K562 (cell line): ENCODE measurements around the gene MOB3B. TPM values are rescaled to one million over a fixed set of nuclear protein-coding genes. Genes with fewer than 3 reads are reported as not detected.
A peak's percentile ranks its signal among the peaks of the same experiment; 100 is the strongest.

ENCODE experiments used
- CC2D1A ChIP-seq: fragments of 450-650 bp; IDR thresholded peaks from 2 replicates; pipeline ENCODE4 v1.6.1; 2017; ENCODE audit warnings: mild to moderate bottlenecking
- DPF2 ChIP-seq: fragments of 450-650 bp; IDR thresholded peaks from 2 replicates; pipeline ENCODE4 v1.6.1; 2016
- NR2C2 ChIP-seq, 2 experiments: fragments of 200-800 bp in 1 of 2; sonication (Bioruptor generic) in 1 of 2; sonication (generic) in 1 of 2; formaldehyde crosslinking in 1 of 2; IDR thresholded peaks; 2 replicates each; pipeline versions ENCODE4 v1.6.1 to v1.8.0; 2016 to 2022; ENCODE audit warnings: mild to moderate bottlenecking in 1 of 2, missing compliant biosample characterization in 1 of 2, missing genetic modification characterization in 1 of 2, missing genetic modification reagents in 1 of 2
- ZBTB5 ChIP-seq: fragments of 450-650 bp; IDR thresholded peaks from 2 replicates; pipeline ENCODE4 v1.6.1; 2017; ENCODE audit warnings: antibody characterized with exemption
- ZNF316 ChIP-seq: fragments of 450-650 bp; IDR thresholded peaks from 2 replicates; pipeline ENCODE4 v1.6.1; 2016
- polyA plus RNA-seq, 8 experiments: library from polyadenylated mRNA; depleted of rRNA in 4 of 8; stranded (reverse) in 5 of 8; unstranded in 3 of 8; fragments of >200 nt; fragmentation: Nextera tagmentation in 2 of 8; fragmentation: Illumina TruSeq in 1 of 8; extraction: Ambion mirVana in 2 of 8; extraction: Trizol in 1 of 8; gene quantifications; 2 replicates each; pipeline versions ENCODE4 v1.2.1 to v1.2.3, GENCODE V29; 2011 to 2014; ENCODE audit warnings: inconsistent platforms in 1 of 8, missing spikeins in 1 of 8
- total RNA-seq, 7 experiments: library from RNA; depleted of rRNA in 6 of 7; stranded (reverse); fragments of >200 nt in 6 of 7; fragmentation: Illumina TruSeq in 2 of 7; extraction: Trizol in 2 of 7; gene quantifications; 2 replicates each; pipeline versions ENCODE4 v1.2.1 to v1.2.3, GENCODE V29; 2011 to 2021; ENCODE audit warnings: low replicate concordance in 1 of 7
- TF ChIP-seq, protein P1 (sequence below), 3 experiments: fragments of 200-800 bp in 1 of 3; sonication (Bioruptor generic) in 1 of 3; sonication (generic) in 1 of 3; formaldehyde crosslinking in 1 of 3; IDR thresholded peaks; 2 replicates each; pipeline versions ENCODE4 v1.6.1 to v1.8.0; 2016 to 2022; ENCODE audit warnings: mild to moderate bottlenecking in 2 of 3, missing compliant biosample characterization in 2 of 3, missing genetic modification characterization in 2 of 3, missing genetic modification reagents in 1 of 3
- TF ChIP-seq, protein P2 (sequence below): fragments of 200-800 bp; sonication (Bioruptor generic); IDR thresholded peaks from 2 replicates; pipeline ENCODE4 v1.6.1; 2017; ENCODE audit warnings: missing genetic modification characterization, missing compliant biosample characterization

Gene MOB3B
- total and polyA plus RNA-seq, 9 of the 15 experiments (the other 6 are each of a cell fraction or from before 2014, with no cell fraction given): 3.6 to 12.8 (median 7.2) TPM

GRCh38 chr9:27303219-27303618, 226.4 kb downstream of the MOB3B start (continued):
- TF ChIP-seq, protein P1, sequence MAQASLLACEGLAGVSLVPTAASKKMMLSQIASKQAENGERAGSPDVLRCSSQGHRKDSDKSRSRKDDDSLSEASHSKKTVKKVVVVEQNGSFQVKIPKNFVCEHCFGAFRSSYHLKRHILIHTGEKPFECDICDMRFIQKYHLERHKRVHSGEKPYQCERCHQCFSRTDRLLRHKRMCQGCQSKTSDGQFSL (CRISPR knock-in tag; IDR thresholded peaks at IDR 0.05): no peak
- TF ChIP-seq, protein P1 (tag; IDR thresholded peaks at IDR 0.05): no peak
- TF ChIP-seq ZBTB5: no peak
- TF ChIP-seq ZNF316: peak; percentile 78
- peak; percentile 55; the same call in 1 of the 2 replicates for TF ChIP-seq DPF2
- no peak for TF ChIP-seq CC2D1A
- TF ChIP-seq, protein P2, sequence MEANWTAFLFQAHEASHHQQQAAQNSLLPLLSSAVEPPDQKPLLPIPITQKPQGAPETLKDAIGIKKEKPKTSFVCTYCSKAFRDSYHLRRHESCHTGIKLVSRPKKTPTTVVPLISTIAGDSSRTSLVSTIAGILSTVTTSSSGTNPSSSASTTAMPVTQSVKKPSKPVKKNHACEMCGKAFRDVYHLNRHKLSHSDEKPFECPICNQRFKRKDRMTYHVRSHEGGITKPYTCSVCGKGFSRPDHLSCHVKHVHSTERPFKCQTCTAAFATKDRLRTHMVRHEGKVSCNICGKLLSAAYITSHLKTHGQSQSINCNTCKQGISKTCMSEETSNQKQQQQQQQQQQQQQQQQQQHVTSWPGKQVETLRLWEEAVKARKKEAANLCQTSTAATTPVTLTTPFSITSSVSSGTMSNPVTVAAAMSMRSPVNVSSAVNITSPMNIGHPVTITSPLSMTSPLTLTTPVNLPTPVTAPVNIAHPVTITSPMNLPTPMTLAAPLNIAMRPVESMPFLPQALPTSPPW (CRISPR knock-in tag): peak; percentile 69
- TF ChIP-seq NR2C2 (CRISPR knock-in tag; IDR thresholded peaks at IDR 0.05): no peak
- TF ChIP-seq NR2C2 (tag; IDR thresholded peaks at IDR 0.05): 0 out of 2 replicates have a peak, but pooled peaks have one; percentile 19
